ENCODE results near the gene ADAMTS18. TPM values are rescaled to one million over a fixed set of nuclear protein-coding genes. Genes with fewer than 3 reads are reported as not detected.

The ADAMTS18 gene
- total and polyA plus RNA-seq, 2 donors (not counting 3 experiments of a cell fraction or from before 2014, with no cell fraction given) = 18.4 to 27.5 TPM

DNA sequence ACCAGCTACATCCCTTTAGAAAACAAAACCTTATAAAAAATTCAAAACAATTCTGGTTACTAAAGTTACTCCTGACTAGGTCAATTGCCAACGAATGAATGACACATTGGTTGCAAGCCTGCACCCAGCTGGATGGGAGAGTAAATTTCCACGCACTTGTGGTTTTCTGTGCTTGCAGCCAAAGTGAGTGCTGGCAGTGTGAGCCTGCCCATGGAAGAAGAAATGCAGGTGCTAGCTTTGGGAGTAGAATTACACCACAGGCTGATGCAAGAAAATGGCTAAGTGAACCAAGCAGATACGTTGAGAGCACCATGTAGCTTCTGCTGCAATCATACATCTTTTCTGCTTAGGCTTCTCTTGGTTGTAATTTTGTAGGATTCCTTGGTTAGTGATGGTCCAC is 161.0 kb downstream of the ADAMTS18 start:
- CTCF ChIA-PET = no interaction called here

More for the DNA sequence above, 161.0 kb downstream of the ADAMTS18 start:
- Histone ChIP-seq H3K36me3 (ENCODE audit: control insufficient read depth in 2 of 2, extremely low read depth in 1 of 2, insufficient read depth in 2 of 2, low read length in 2 of 2) (no peaks in the 10 kb centered on the region), H3K4me1 (ENCODE audit: control insufficient read depth, extremely low read depth, insufficient read depth, low read length) (no peaks in the 10 kb centered on the region), H3K9ac (replicated peaks; ENCODE audit: extremely low read depth, insufficient read depth, low read length) (no peak overlapping the region), H3K9me1 (replicated peaks; ENCODE audit: control insufficient read depth, extremely low read depth, insufficient read depth, low read length) (no peaks in the 10 kb centered on the region), H3K79me2 (ENCODE audit: control insufficient read depth, insufficient read depth, low read length) (no peaks in the 10 kb centered on the region), H3K9me3 (replicated peaks; ENCODE audit: control insufficient read depth, insufficient read depth, low read length) (no peaks in the 10 kb centered on the region), H4K20me1 (replicated peaks; ENCODE audit: control insufficient read depth, extremely low read depth, insufficient read depth, low read length) (no peaks in the 10 kb centered on the region), H3K27me3 (ENCODE audit: control insufficient read depth in 2 of 2, insufficient read depth in 2 of 2, low read length in 2 of 2) (no peaks in the 10 kb centered on the region), H3K27ac (ENCODE audit: insufficient read depth, low read depth, low read length) (no peak overlapping the region), H2AFZ (ENCODE audit: low read depth, low read length) (no peak overlapping the region), H3K4me2 (ENCODE audit: insufficient read depth, low read length) (no peak overlapping the region), H3K4me3 (replicated peaks in 1 of 3; ENCODE audit: insufficient read depth in 1 of 3, low read depth in 1 of 3, low read length in 3 of 3) (no peak overlapping the region)
- no peak for DNase-seq (ENCODE audit: low read depth, low spot score)
- no peak for FAIRE-seq
- intact Hi-C loops (cut with micrococcal nuclease) (no loop called here), dilution Hi-C loops (cut with MboI; ENCODE audit: extremely low pct_ligation_motif_present, low sequenced_read_pairs) (no loop called here)
- TF ChIP-seq JUN (IDR thresholded peaks at IDR 0.05; ENCODE audit: borderline replicate concordance, insufficient read depth, insufficient read length, low read depth) (no peak), FOS (IDR thresholded peaks at IDR 0.05; ENCODE audit: borderline replicate concordance, insufficient read depth, low read length) (no peak), POLR2AphosphoS5 (IDR thresholded peaks at IDR 0.05; ENCODE audit: insufficient read depth, low read depth, low read length) (no peak), MYC (IDR thresholded peaks at IDR 0.05; ENCODE audit: low read depth, low read length) (no peak), POLR2A (IDR thresholded peaks at IDR 0.05; ENCODE audit: low read depth, low read length) (no peak), GATA2 (IDR thresholded peaks at IDR 0.05; ENCODE audit: insufficient read depth, insufficient read length, low read depth, low read length) (no peak), EZH2 (IDR thresholded peaks at IDR 0.05; ENCODE audit: borderline replicate concordance, low read depth, low read length, severe bottlenecking) (no peak)
- TF ChIP-seq, protein P1, sequence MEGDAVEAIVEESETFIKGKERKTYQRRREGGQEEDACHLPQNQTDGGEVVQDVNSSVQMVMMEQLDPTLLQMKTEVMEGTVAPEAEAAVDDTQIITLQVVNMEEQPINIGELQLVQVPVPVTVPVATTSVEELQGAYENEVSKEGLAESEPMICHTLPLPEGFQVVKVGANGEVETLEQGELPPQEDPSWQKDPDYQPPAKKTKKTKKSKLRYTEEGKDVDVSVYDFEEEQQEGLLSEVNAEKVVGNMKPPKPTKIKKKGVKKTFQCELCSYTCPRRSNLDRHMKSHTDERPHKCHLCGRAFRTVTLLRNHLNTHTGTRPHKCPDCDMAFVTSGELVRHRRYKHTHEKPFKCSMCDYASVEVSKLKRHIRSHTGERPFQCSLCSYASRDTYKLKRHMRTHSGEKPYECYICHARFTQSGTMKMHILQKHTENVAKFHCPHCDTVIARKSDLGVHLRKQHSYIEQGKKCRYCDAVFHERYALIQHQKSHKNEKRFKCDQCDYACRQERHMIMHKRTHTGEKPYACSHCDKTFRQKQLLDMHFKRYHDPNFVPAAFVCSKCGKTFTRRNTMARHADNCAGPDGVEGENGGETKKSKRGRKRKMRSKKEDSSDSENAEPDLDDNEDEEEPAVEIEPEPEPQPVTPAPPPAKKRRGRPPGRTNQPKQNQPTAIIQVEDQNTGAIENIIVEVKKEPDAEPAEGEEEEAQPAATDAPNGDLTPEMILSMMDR (IDR thresholded peaks at IDR 0.05; ENCODE audit: extremely low read depth in 1 of 2, insufficient read depth in 1 of 2, low read depth in 1 of 2, low read length in 2 of 2) = no peak
- TF ChIP-seq, protein P2, sequence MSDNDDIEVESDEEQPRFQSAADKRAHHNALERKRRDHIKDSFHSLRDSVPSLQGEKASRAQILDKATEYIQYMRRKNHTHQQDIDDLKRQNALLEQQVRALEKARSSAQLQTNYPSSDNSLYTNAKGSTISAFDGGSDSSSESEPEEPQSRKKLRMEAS (IDR thresholded peaks at IDR 0.05; ENCODE audit: insufficient read depth, insufficient read length) = no peak
- POLR2A ChIA-PET = no interaction called here
- BruUV-seq (replicated peaks) = no TSS peak
